ENCODE measurements around the gene RBM4. TPM values are rescaled to one million over a fixed set of nuclear protein-coding genes. Genes with fewer than 3 reads are reported as not detected.
A peak's percentile ranks its signal among the peaks of the same experiment; 100 is the strongest.
"Not testable (repeated sequence)": the region's sequence is repeated elsewhere in the genome, so short reads cannot be mapped to it uniquely, and the experiment has no call there.

Gene RBM4
- total RNA-seq: 201 TPM
- polyA plus RNA-seq: 100 to 1,000 TPM; 286 to 306 (median 295) TPM

GRCh38 chr11:66638177-66639065 is at the start of gene RBM4:
Gene RBM4 (plus strand): TSS chr11:66638703. CDS start chr11:66639712, 1,009 bp downstream.
- peak within 1 kb of the TSS; percentile 95 to 99 (median 97) for H3K27ac Mint-ChIP-seq
- Histone ChIP-seq H3K9me3 (ENCODE audit: control insufficient read depth in 2 of 2, low read length in 2 of 2) (no peaks in the 10 kb centered on the region), H3K27me3 (ENCODE audit: control insufficient read depth, insufficient read depth, low read length) (no peaks in the 10 kb centered on the region), H3K36me3 (ENCODE audit: control insufficient read depth, insufficient read depth, low read length) (peaks cover 40% of the 10 kb centered on the region), H3K27ac (ENCODE audit: insufficient read depth, low read length, poor library complexity, severe bottlenecking) (peak within 1 kb of the TSS; percentile 94), H3K4me3 (ENCODE audit: low read depth, low read length) (peak within 1 kb of the TSS; percentile 92), H3K4me1 (ENCODE audit: control insufficient read depth, insufficient read depth, low read length, poor library complexity, severe bottlenecking) (peaks cover 46% of the 10 kb centered on the region)
- no peaks in the 10 kb centered on the region for H3K9me3 Mint-ChIP-seq
- peak within 1 kb of the TSS; percentile 94 to 100 (median 98) for H3K4me3 Mint-ChIP-seq
- peak; percentile 95 to 100 (median 98) for DNase-seq
- H3K27me3 Mint-ChIP-seq: no peaks in the 10 kb centered on the region
- peaks cover 26 to 70% (median 62%) of the 10 kb centered on the region in 4 donors for H3K4me1 Mint-ChIP-seq
- peaks cover 42% of the 10 kb centered on the region for H3K36me3 Mint-ChIP-seq
- peak; percentile 91 to 93 for ATAC-seq (ENCODE audit: low read depth in 2 of 2)

GRCh38 chr11:66589315-66589714 is 49.2 kb upstream of the RBM4 start:
- not testable (repeated sequence) for H3K27me3 Mint-ChIP-seq; DNase-seq; H3K4me3 ChIP-seq (ENCODE audit: low read depth, low read length); H3K27ac ChIP-seq (ENCODE audit: insufficient read depth, low read length, poor library complexity, severe bottlenecking); H3K9me3 ChIP-seq (ENCODE audit: control insufficient read depth in 2 of 2, low read length in 2 of 2); H3K9me3 Mint-ChIP-seq; H3K27me3 ChIP-seq (ENCODE audit: control insufficient read depth, insufficient read depth, low read length); H3K4me3 Mint-ChIP-seq; ATAC-seq (ENCODE audit: low read depth in 2 of 2); H3K36me3 ChIP-seq (ENCODE audit: control insufficient read depth, insufficient read depth, low read length); H3K27ac Mint-ChIP-seq; H3K36me3 Mint-ChIP-seq
- peaks cover 0 to 21% (median 9%) of the 10 kb centered on the region in 4 donors for H3K4me1 Mint-ChIP-seq
- H3K4me1 ChIP-seq (ENCODE audit: control insufficient read depth, insufficient read depth, low read length, poor library complexity, severe bottlenecking): peaks cover 11% of the 10 kb centered on the region

- H3K4me3 Mint-ChIP-seq: peak overlapping the region in 1 of 4 donors; percentile 45
- Histone ChIP-seq H3K36me3 (ENCODE audit: control insufficient read depth, insufficient read depth, low read length) (no peaks in the 10 kb centered on the region), H3K27me3 (ENCODE audit: control insufficient read depth, insufficient read depth, low read length) (no peaks in the 10 kb centered on the region), H3K4me3 (ENCODE audit: low read depth, low read length) (no peak overlapping the region), H3K27ac (ENCODE audit: insufficient read depth, low read length, poor library complexity, severe bottlenecking) (no peak overlapping the region), H3K9me3 (ENCODE audit: control insufficient read depth in 2 of 2, low read length in 2 of 2) (no peaks in the 10 kb centered on the region), H3K4me1 (ENCODE audit: control insufficient read depth, insufficient read depth, low read length, poor library complexity, severe bottlenecking) (peaks cover 18% of the 10 kb centered on the region)
- H3K27ac Mint-ChIP-seq: peak overlapping the region in 1 of 3 donors; percentile 25
- DNase-seq: no peak
- H3K9me3 Mint-ChIP-seq: no peaks in the 10 kb centered on the region
- H3K4me1 Mint-ChIP-seq: peaks cover 4 to 30% (median 14%) of the 10 kb centered on the region in 4 donors
- H3K27me3 Mint-ChIP-seq: no peaks in the 10 kb centered on the region
- no peak for ATAC-seq (ENCODE audit: low read depth in 2 of 2)
- peaks cover 1% of the 10 kb centered on the region for H3K36me3 Mint-ChIP-seq
Measured at GRCh38 chr11:66589996-66590675, 48.4 kb upstream of the RBM4 start.

GRCh38 chr11:66591175-66591574 is 47.3 kb upstream of the RBM4 start:
- peak overlapping the region in 1 of 4 donors; percentile 21 for H3K4me3 Mint-ChIP-seq

GRCh38 chr11:66592457-66593302 is 45.8 kb upstream of the RBM4 start, which contains the start of the genes CCDC87 and CCS:
Gene CCDC87 (minus strand): TSS chr11:66593063. CDS start chr11:66593015, 48 bp downstream.
Gene CCS (plus strand): TSS chr11:66593185. CDS start chr11:66593262, 77 bp downstream.
- Mint-ChIP-seq H3K27me3 (no peaks in the 10 kb centered on the region), H3K4me3 (peak within 1 kb of the TSS; percentile 92 to 100 (median 100)), H3K9me3 (no peaks in the 10 kb centered on the region), H3K27ac (peak within 1 kb of the TSS; percentile 98 to 100 (median 99)), H3K36me3 (peaks cover 5% of the 10 kb centered on the region), H3K4me1 (peaks cover 9 to 46% (median 19%) of the 10 kb centered on the region in 4 donors)
- Histone ChIP-seq H3K4me3 (ENCODE audit: low read depth, low read length) (peak within 1 kb of the TSS; percentile 73), H3K27ac (ENCODE audit: insufficient read depth, low read length, poor library complexity, severe bottlenecking) (peak within 1 kb of the TSS; percentile 84), H3K27me3 (ENCODE audit: control insufficient read depth, insufficient read depth, low read length) (no peaks in the 10 kb centered on the region), H3K9me3 (ENCODE audit: control insufficient read depth in 2 of 2, low read length in 2 of 2) (no peaks in the 10 kb centered on the region), H3K36me3 (ENCODE audit: control insufficient read depth, insufficient read depth, low read length) (no peaks in the 10 kb centered on the region), H3K4me1 (ENCODE audit: control insufficient read depth, insufficient read depth, low read length, poor library complexity, severe bottlenecking) (peaks cover 21% of the 10 kb centered on the region)
- ATAC-seq (ENCODE audit: low read depth in 2 of 2) (peak; percentile 95 to 96), DNase-seq (peak; percentile 96 to 99 (median 97))

More at GRCh38 chr11:66591175-66591574, 47.3 kb upstream of the RBM4 start:
- Histone ChIP-seq H3K36me3 (ENCODE audit: control insufficient read depth, insufficient read depth, low read length) (no peaks in the 10 kb centered on the region), H3K4me3 (ENCODE audit: low read depth, low read length) (no peak overlapping the region), H3K4me1 (ENCODE audit: control insufficient read depth, insufficient read depth, low read length, poor library complexity, severe bottlenecking) (peaks cover 21% of the 10 kb centered on the region), H3K27ac (ENCODE audit: insufficient read depth, low read length, poor library complexity, severe bottlenecking) (no peak overlapping the region), H3K27me3 (ENCODE audit: control insufficient read depth, insufficient read depth, low read length) (no peaks in the 10 kb centered on the region), H3K9me3 (ENCODE audit: control insufficient read depth in 2 of 2, low read length in 2 of 2) (no peaks in the 10 kb centered on the region)
- H3K4me1 Mint-ChIP-seq: peaks cover 4 to 40% (median 19%) of the 10 kb centered on the region in 4 donors
- ATAC-seq (ENCODE audit: low read depth in 2 of 2): no peak
- DNase-seq: no peak
- no peaks in the 10 kb centered on the region for H3K27me3 Mint-ChIP-seq
- no peak overlapping the region for H3K27ac Mint-ChIP-seq
- peaks cover 5% of the 10 kb centered on the region for H3K36me3 Mint-ChIP-seq
- no peaks in the 10 kb centered on the region for H3K9me3 Mint-ChIP-seq

- Mint-ChIP-seq H3K4me1 (peaks cover 9 to 46% (median 21%) of the 10 kb centered on the region in 4 donors), H3K4me3 (peak overlapping the region; percentile 92 to 100 (median 100)), H3K36me3 (peaks cover 5% of the 10 kb centered on the region), H3K9me3 (no peaks in the 10 kb centered on the region), H3K27ac (peak overlapping the region; percentile 98 to 100 (median 99)), H3K27me3 (no peaks in the 10 kb centered on the region)
- H3K4me3 ChIP-seq (ENCODE audit: low read depth, low read length): peak overlapping the region; percentile 73
- H3K4me1 ChIP-seq (ENCODE audit: control insufficient read depth, insufficient read depth, low read length, poor library complexity, severe bottlenecking): peaks cover 21% of the 10 kb centered on the region
- no peaks in the 10 kb centered on the region for H3K9me3 ChIP-seq (ENCODE audit: control insufficient read depth in 2 of 2, low read length in 2 of 2)
- no peaks in the 10 kb centered on the region for H3K36me3 ChIP-seq (ENCODE audit: control insufficient read depth, insufficient read depth, low read length)
- H3K27ac ChIP-seq (ENCODE audit: insufficient read depth, low read length, poor library complexity, severe bottlenecking): peak overlapping the region; percentile 84
- ATAC-seq (ENCODE audit: low read depth in 2 of 2) (peak in 1 of 2 donors; percentile 7), DNase-seq (no peak)
- no peaks in the 10 kb centered on the region for H3K27me3 ChIP-seq (ENCODE audit: control insufficient read depth, insufficient read depth, low read length)
Measured at GRCh38 chr11:66593303-66593635, 45.2 kb upstream of the RBM4 start.

- Mint-ChIP-seq H3K27me3 (no peaks in the 10 kb centered on the region), H3K9me3 (no peaks in the 10 kb centered on the region), H3K36me3 (peaks cover 5% of the 10 kb centered on the region), H3K4me3 (peak overlapping the region; percentile 92 to 100 (median 100)), H3K4me1 (peaks cover 9 to 46% (median 24%) of the 10 kb centered on the region in 4 donors), H3K27ac (peak overlapping the region in 2 of 3 donors; percentile 99 to 100)
- no peaks in the 10 kb centered on the region for H3K27me3 ChIP-seq (ENCODE audit: control insufficient read depth, insufficient read depth, low read length)
- DNase-seq: no peak
- peak overlapping the region; percentile 84 for H3K27ac ChIP-seq (ENCODE audit: insufficient read depth, low read length, poor library complexity, severe bottlenecking)
- H3K4me1 ChIP-seq (ENCODE audit: control insufficient read depth, insufficient read depth, low read length, poor library complexity, severe bottlenecking): peaks cover 21% of the 10 kb centered on the region
- no peak for ATAC-seq (ENCODE audit: low read depth in 2 of 2)
- H3K9me3 ChIP-seq (ENCODE audit: control insufficient read depth in 2 of 2, low read length in 2 of 2): no peaks in the 10 kb centered on the region
- H3K36me3 ChIP-seq (ENCODE audit: control insufficient read depth, insufficient read depth, low read length): no peaks in the 10 kb centered on the region
- H3K4me3 ChIP-seq (ENCODE audit: low read depth, low read length): peak overlapping the region; percentile 73
Measured at GRCh38 chr11:66593650-66594049, 44.9 kb upstream of the RBM4 start.
